GM12873 (cell line): ENCODE data around the gene GAL.

Experiments used
- CTCF ChIP-seq: IDR thresholded peaks from 2 replicates; pipeline ENCODE4 v1.5.1; 2012; ENCODE audit warnings: low read depth, mild to moderate bottlenecking, moderate library complexity, low read length, control low read depth; ENCODE audit not compliant: insufficient read depth; ENCODE audit errors: missing control alignments

The GAL gene

GRCh38 chr11:68651208-68651984 is 32.9 kb upstream of the GAL start:
- TF ChIP-seq CTCF: no peak

- no peak for TF ChIP-seq CTCF
These were observed 32.2 kb upstream of the GAL start for GRCh38 chr11:68651985-68652682.

- TF ChIP-seq CTCF: no peak
These were observed 31.6 kb upstream of the GAL start for GRCh38 chr11:68652683-68653156.

- TF ChIP-seq CTCF: no peak
These were observed 30.6 kb upstream of the GAL start for GRCh38 chr11:68653486-68654430.

GRCh38 chr11:68654978-68655377 is 29.4 kb upstream of the GAL start:
- no peak for TF ChIP-seq CTCF

GRCh38 chr11:68655406-68655805 is 28.9 kb upstream of the GAL start:
- no peak for TF ChIP-seq CTCF
